ENCODE data around the gene RCAN1.

DNA sequence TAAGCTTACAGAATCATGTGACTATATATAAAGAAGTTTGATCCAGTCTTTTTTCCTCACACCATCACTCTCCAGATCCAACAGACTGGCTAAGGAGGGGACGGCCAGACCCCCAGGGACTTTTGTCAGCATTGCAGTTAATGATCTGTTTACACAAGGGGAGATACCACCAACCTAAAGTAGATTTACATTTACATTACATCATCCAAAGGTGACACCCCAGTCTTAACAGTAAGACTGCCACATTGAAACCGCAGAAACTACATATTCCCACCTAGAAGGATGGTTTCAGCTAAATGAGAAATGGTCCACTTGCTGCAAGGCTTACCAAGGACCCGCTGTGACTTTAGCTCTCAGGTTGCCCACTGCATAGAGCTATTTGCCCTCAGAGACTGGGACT lies 3.4 kb downstream of the RCAN1 start:
- TF ChIP-seq, protein P1, sequence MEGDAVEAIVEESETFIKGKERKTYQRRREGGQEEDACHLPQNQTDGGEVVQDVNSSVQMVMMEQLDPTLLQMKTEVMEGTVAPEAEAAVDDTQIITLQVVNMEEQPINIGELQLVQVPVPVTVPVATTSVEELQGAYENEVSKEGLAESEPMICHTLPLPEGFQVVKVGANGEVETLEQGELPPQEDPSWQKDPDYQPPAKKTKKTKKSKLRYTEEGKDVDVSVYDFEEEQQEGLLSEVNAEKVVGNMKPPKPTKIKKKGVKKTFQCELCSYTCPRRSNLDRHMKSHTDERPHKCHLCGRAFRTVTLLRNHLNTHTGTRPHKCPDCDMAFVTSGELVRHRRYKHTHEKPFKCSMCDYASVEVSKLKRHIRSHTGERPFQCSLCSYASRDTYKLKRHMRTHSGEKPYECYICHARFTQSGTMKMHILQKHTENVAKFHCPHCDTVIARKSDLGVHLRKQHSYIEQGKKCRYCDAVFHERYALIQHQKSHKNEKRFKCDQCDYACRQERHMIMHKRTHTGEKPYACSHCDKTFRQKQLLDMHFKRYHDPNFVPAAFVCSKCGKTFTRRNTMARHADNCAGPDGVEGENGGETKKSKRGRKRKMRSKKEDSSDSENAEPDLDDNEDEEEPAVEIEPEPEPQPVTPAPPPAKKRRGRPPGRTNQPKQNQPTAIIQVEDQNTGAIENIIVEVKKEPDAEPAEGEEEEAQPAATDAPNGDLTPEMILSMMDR (optimal IDR thresholded peaks at IDR 0.05 in 1 of 3, IDR thresholded peaks at IDR 0.05 in 1 of 3, conservative IDR thresholded peaks at IDR 0.05 in 1 of 3; ENCODE audit: extremely low read depth in 1 of 3, insufficient read depth in 2 of 3, low read length in 3 of 3) = no peak
- TF ChIP-seq EZH2 (IDR thresholded peaks at IDR 0.05; ENCODE audit: low read length) = no peak
